Fibroblast of lung (primary cell): Measurements from ENCODE around the gene MAGI2.

Source experiments
- CTCF ChIP-seq, 2 donors: IDR thresholded peaks in 1 of 2; conservative IDR thresholded peaks in 1 of 2; 1 replicate in 1 of 2; 2 replicates in 1 of 2; pipeline ENCODE4 v1.5.1; 2011 to 2012; ENCODE audit warnings: low read length in 2 of 2, control low read depth in 1 of 2, inconsistent platforms in 1 of 2, low read depth in 1 of 2, mild to moderate bottlenecking in 1 of 2
- EZH2 ChIP-seq: IDR thresholded peaks from 2 replicates; pipeline ENCODE4 v1.5.1; 2012; ENCODE audit warnings: low read length, control low read depth, mild to moderate bottlenecking; ENCODE audit errors: missing control alignments

GRCh38 chr7:79412438-79412837, 41.0 kb downstream of the MAGI2 start:
- no peak for TF ChIP-seq CTCF (conservative IDR thresholded peaks at IDR 0.05 in 1 of 2, IDR thresholded peaks at IDR 0.05 in 1 of 2; ENCODE audit: low read depth in 1 of 2, low read length in 2 of 2)
- no peak for TF ChIP-seq EZH2
